ENCODE measurements around the gene DCDC1.

DCDC1 gene

DNA sequence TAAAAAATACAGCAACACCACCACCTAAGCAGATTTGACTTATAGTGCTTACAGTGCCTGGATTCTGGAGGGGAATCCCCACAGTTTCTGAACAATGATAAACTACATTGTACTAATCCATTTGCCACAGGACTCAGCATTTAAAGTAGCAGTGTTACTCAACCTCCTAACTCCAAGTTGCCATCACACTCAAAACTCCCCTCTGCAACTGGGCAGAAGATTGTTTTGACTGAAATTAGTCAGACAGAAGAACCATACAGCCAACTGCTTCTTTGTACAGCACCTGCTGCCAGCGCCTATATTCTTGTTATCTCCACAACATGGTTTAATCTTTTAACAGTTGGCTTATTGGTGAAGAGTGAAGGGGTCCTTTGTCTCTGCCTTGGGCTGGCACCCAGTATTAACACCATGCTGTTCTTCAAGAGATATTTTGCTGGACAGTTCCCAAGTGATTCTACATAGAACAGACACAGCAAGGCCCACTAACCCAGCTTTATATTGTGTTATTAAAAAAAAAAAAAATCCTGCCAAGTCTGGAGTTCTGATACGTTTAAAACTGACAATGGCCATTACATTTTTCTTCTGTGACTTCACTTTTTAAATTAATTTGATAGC lies 273.2 kb downstream of the DCDC1 start:
- no peak overlapping the region for H3K4me3 ChIP-seq (ENCODE audit: low read length)
- DNase-seq (ENCODE audit: low read depth): no peak
- H3K9me3 ChIP-seq (ENCODE audit: control insufficient read depth, low read length): no peaks in the 10 kb centered on the region
- no peak overlapping the region for H3K9ac ChIP-seq (ENCODE audit: low read length)
- no peaks in the 10 kb centered on the region for H3K27me3 ChIP-seq (replicated peaks; ENCODE audit: control insufficient read depth, insufficient read depth, low read length)
- no peaks in the 10 kb centered on the region for H3K36me3 ChIP-seq (ENCODE audit: control insufficient read depth, insufficient read depth, low read length, severe bottlenecking)
- no peaks in the 10 kb centered on the region for H3K4me1 ChIP-seq (ENCODE audit: control insufficient read depth, insufficient read depth, low read length)

DNA sequence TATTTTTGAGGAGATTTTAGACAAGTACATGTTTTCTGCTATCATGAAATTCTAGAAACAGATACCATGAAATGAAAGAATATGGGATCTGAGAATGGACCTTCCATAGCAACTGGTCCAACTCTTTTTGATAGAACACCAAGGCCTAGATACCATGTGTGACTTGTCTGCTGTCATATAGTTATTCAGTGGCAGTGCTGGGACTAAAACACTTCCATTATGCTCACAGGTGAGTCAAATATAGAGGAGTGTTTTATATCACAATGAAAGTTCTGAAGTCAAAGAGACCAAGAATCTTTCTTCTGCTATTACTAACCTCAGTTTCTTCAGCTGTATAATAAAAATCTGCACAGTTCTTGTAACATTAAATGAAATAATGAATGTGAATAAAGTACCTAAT lies 276.9 kb downstream of the DCDC1 start:
- Histone ChIP-seq H3K36me3 (ENCODE audit: control insufficient read depth, insufficient read depth, low read length, severe bottlenecking) (no peaks in the 10 kb centered on the region), H3K9me3 (ENCODE audit: control insufficient read depth, low read length) (peaks cover 16% of the 10 kb centered on the region), H3K27me3 (replicated peaks; ENCODE audit: control insufficient read depth, insufficient read depth, low read length) (no peaks in the 10 kb centered on the region), H3K4me3 (ENCODE audit: low read length) (no peak overlapping the region), H3K9ac (ENCODE audit: low read length) (no peak overlapping the region), H3K4me1 (ENCODE audit: control insufficient read depth, insufficient read depth, low read length) (no peaks in the 10 kb centered on the region)
- DNase-seq (ENCODE audit: low read depth): no peak

DNA sequence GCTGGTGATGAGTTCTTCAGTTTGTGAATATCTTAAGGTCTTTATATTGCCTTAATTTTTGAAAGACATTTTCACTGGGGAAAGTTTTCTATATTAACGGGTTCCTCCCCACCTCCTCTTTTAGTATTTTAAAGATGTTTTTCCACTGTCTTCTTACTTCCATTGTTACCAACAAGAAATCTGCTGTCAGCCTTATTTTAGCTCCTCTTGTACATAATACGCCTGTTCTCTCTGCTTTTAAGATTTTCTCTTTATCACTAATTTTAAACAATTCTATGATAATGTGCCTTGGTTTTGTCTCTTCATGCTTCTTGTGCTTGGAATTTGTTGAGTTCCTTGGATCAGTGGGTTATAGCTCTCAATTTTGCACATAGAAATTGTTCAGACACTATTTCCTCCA lies 280.4 kb downstream of the DCDC1 start:
- DNase-seq (ENCODE audit: low read depth): no peak
- Histone ChIP-seq H3K9ac (ENCODE audit: low read length) (no peak overlapping the region), H3K9me3 (ENCODE audit: control insufficient read depth, low read length) (peaks cover 16% of the 10 kb centered on the region), H3K4me1 (ENCODE audit: control insufficient read depth, insufficient read depth, low read length) (no peaks in the 10 kb centered on the region), H3K4me3 (ENCODE audit: low read length) (no peak overlapping the region), H3K36me3 (ENCODE audit: control insufficient read depth, insufficient read depth, low read length, severe bottlenecking) (no peaks in the 10 kb centered on the region), H3K27me3 (replicated peaks; ENCODE audit: control insufficient read depth, insufficient read depth, low read length) (no peaks in the 10 kb centered on the region)

DNA sequence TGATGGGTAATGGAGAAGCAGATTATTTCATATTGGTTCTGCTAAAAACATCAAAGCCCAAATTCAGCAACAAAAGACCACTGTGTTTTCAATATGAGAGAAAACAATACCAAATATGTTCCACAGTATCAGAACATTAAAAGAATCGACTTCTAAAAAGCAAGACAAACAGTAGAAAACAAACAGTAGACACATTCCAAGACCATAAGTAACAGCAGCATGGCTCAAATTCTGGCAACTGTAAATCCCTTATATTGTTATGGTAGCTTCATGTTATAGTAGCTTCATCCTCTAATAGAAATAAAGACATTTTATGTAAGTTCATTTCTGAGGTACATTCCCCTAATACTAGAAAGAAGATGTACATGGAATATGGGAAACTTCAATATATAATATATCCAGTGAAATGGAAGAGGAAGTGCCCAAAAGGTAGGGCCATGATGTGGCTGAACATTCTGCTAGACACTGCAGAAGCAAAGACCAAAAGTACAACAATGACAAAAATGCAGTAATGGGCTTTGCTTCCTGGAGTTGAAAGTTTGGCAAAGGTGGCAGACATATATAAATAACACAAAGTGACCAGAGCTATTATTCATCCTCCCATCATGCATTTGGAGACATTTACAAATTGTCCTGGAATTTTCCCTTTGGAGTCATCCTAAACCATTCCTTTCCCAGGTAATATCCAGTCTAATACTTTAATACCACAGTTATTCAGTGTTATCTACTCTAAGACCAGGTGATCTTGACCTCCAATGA lies 299.9 kb downstream of the DCDC1 start:
- Histone ChIP-seq H3K4me1 (ENCODE audit: control insufficient read depth, insufficient read depth, low read length) (no peaks in the 10 kb centered on the region), H3K9me3 (ENCODE audit: control insufficient read depth, low read length) (no peaks in the 10 kb centered on the region), H3K27me3 (replicated peaks; ENCODE audit: control insufficient read depth, insufficient read depth, low read length) (no peaks in the 10 kb centered on the region), H3K4me3 (ENCODE audit: low read length) (no peak overlapping the region), H3K9ac (ENCODE audit: low read length) (no peak overlapping the region), H3K36me3 (ENCODE audit: control insufficient read depth, insufficient read depth, low read length, severe bottlenecking) (no peaks in the 10 kb centered on the region)
- no peak for DNase-seq (ENCODE audit: low read depth)

DNA sequence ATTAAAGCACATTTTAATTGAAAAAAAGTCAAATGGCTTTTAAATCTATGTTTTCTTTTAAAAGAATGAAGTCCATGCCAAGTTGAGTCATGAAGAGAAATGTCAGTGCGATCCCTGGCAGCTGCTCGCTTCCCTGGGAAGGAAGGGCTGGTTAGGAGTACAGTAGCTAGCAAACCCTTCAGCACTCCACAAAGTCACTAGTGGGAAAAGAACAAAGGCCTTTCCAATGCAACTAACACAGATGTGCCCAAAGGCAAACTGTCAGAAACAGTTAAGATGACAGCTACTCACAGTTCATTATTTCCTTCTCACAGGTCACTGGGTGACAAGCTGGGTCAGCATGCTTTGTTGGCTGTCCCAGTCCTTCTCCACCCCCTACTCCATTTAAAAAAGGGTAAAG lies 308.7 kb downstream of the DCDC1 start:
- Histone ChIP-seq H3K4me3 (ENCODE audit: low read length) (no peak overlapping the region), H3K4me1 (ENCODE audit: control insufficient read depth, insufficient read depth, low read length) (no peaks in the 10 kb centered on the region), H3K27me3 (replicated peaks; ENCODE audit: control insufficient read depth, insufficient read depth, low read length) (no peaks in the 10 kb centered on the region), H3K9ac (ENCODE audit: low read length) (no peak overlapping the region), H3K9me3 (ENCODE audit: control insufficient read depth, low read length) (no peaks in the 10 kb centered on the region), H3K36me3 (ENCODE audit: control insufficient read depth, insufficient read depth, low read length, severe bottlenecking) (no peaks in the 10 kb centered on the region)
- peak; percentile 3 for DNase-seq (ENCODE audit: low read depth)

DNA sequence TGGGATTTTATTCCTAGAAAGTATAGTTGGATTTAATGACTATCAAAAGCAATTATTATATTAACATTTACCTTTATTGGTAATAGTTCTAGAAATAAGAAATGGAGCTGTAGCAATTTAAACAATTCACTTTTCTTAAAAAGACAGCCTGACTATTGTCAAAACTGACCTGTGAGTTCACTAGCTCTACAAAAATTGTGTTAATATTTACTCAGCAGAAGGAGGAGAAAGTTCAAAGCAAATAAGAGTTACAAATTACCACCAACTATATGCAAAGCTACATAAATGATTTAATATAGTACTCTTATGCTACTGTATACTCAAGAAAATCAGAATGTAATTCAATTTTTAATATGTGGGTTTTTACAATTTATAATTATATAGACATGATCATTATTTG lies 310.0 kb downstream of the DCDC1 start:
- Histone ChIP-seq H3K4me1 (ENCODE audit: control insufficient read depth, insufficient read depth, low read length) (no peaks in the 10 kb centered on the region), H3K36me3 (ENCODE audit: control insufficient read depth, insufficient read depth, low read length, severe bottlenecking) (no peaks in the 10 kb centered on the region), H3K9me3 (ENCODE audit: control insufficient read depth, low read length) (no peaks in the 10 kb centered on the region), H3K27me3 (replicated peaks; ENCODE audit: control insufficient read depth, insufficient read depth, low read length) (no peaks in the 10 kb centered on the region), H3K9ac (ENCODE audit: low read length) (no peak overlapping the region), H3K4me3 (ENCODE audit: low read length) (no peak overlapping the region)
- no peak for DNase-seq (ENCODE audit: low read depth)

DNA sequence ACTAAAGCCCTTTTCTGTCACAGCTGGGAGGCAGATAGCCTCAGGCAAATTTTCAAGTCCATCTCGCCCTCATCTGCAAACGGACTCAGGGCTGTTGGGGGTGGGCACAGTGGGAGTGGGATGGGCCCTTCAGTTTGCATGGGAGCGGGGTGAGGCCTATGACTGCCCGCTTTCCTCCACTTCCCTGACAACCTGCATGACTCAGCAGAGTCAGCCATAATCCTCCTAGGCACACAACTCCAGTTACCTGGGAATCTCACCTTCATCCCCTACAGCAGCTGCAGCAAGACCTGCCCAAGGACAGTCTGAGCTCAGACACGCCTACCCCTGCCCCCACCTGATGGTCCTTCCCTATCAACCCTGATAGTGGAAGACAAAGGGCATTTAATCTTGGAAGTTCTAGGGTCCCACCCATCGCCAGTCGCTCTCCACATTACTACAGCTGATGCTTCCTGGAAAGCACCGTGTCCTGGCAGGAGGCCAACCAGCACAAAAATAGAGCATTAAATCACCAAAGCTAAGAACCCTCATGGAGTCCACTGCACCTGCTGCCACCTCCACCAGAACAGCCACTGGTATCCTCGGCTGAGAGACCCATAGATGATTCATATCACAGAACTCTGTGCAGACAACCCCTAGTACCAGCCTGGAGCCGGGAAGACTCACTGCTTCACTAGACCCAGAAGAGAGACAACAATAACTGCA lies 319.3 kb downstream of the DCDC1 start:
- peaks cover 13% of the 10 kb centered on the region for H3K9me3 ChIP-seq (ENCODE audit: control insufficient read depth, low read length)
- DNase-seq (ENCODE audit: low read depth): no peak
- H3K4me1 ChIP-seq (ENCODE audit: control insufficient read depth, insufficient read depth, low read length): no peaks in the 10 kb centered on the region
- no peak overlapping the region for H3K4me3 ChIP-seq (ENCODE audit: low read length)
- H3K9ac ChIP-seq (ENCODE audit: low read length): no peak overlapping the region
- H3K27me3 ChIP-seq (replicated peaks; ENCODE audit: control insufficient read depth, insufficient read depth, low read length): no peaks in the 10 kb centered on the region
- H3K36me3 ChIP-seq (ENCODE audit: control insufficient read depth, insufficient read depth, low read length, severe bottlenecking): no peaks in the 10 kb centered on the region

DNA sequence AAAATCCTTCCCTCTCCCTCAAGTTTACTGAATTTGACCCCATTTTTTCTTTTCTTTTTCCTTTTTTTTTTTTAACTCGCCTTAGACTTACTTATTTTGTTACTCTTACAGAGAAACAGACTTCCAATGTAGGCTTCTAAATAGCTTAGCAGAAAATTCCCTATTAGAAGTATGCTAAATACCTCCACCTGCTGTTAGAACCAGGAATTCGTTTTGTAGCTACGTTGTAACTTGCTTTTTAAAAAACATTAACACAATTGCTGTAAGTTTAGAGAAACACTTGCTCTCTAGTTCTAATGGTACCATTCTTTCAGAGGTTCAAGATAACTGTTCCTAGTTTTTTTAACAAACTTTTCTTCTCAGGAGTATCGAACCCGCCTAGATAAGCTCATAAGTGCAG lies 324.2 kb downstream of the DCDC1 start:
- Histone ChIP-seq H3K4me3 (ENCODE audit: low read length) (no peak overlapping the region), H3K27me3 (replicated peaks; ENCODE audit: control insufficient read depth, insufficient read depth, low read length) (no peaks in the 10 kb centered on the region), H3K4me1 (ENCODE audit: control insufficient read depth, insufficient read depth, low read length) (no peaks in the 10 kb centered on the region), H3K9ac (ENCODE audit: low read length) (no peak overlapping the region), H3K36me3 (ENCODE audit: control insufficient read depth, insufficient read depth, low read length, severe bottlenecking) (no peaks in the 10 kb centered on the region), H3K9me3 (ENCODE audit: control insufficient read depth, low read length) (no peaks in the 10 kb centered on the region)
- no peak for DNase-seq (ENCODE audit: low read depth)

DNA sequence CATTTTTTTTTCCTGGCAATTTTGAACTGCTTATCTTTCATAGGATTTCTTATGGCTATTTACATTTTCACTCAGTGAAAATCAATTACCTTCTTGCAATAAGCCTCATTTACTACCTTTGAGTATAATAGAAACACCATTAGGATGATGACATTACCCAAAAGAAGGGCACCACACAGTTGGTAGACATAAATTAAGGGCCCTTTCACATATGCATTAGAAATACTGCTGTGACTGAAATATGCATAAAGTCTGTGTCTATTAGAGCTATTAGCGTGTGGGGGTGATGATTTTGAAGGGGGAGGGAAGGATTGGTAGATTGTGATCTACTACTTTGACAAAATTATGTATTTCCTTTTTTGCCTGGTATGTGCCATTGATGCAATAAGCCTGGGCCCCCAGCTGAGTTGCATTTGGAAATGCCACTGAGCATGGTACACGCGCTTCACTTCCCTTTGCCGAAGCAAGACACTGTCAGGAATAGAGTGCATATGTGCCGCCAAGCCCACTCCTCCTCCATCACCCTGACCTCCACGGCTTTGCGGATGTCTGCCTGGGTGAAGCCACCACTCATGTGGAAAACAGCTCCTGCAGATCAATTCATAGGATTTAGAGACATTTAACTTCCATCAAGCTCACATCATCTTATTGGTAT lies 339.3 kb downstream of the DCDC1 start:
- no peak overlapping the region for H3K9ac ChIP-seq (ENCODE audit: low read length)
- no peaks in the 10 kb centered on the region for H3K36me3 ChIP-seq (ENCODE audit: control insufficient read depth, insufficient read depth, low read length, severe bottlenecking)
- H3K4me3 ChIP-seq (ENCODE audit: low read length): no peak overlapping the region
- no peaks in the 10 kb centered on the region for H3K27me3 ChIP-seq (replicated peaks; ENCODE audit: control insufficient read depth, insufficient read depth, low read length)
- no peaks in the 10 kb centered on the region for H3K9me3 ChIP-seq (ENCODE audit: control insufficient read depth, low read length)
- H3K4me1 ChIP-seq (ENCODE audit: control insufficient read depth, insufficient read depth, low read length): no peaks in the 10 kb centered on the region
- no peak for DNase-seq (ENCODE audit: low read depth)

DNA sequence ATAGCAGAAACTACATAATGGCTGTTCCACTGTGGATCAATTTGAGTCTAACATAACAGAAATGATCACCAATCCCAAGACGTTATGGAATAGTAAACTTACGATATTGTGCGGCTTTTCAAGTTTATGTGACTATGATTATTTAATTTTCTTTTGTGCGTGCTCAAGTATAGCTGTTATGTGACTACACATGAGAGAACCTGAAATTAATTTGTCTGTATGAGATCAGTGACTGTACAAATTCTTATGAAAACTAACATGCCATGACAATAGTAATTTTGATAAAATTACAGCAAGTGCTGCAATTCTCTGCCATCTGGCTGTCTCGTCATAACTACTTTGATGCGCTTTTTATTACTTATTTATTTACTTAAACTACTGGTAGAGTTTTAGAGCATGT lies 343.2 kb downstream of the DCDC1 start:
- H3K4me3 ChIP-seq (ENCODE audit: low read length): no peak overlapping the region
- no peak for DNase-seq (ENCODE audit: low read depth)
- H3K36me3 ChIP-seq (ENCODE audit: control insufficient read depth, insufficient read depth, low read length, severe bottlenecking): no peaks in the 10 kb centered on the region
- H3K9ac ChIP-seq (ENCODE audit: low read length): no peak overlapping the region
- H3K4me1 ChIP-seq (ENCODE audit: control insufficient read depth, insufficient read depth, low read length): no peaks in the 10 kb centered on the region
- no peaks in the 10 kb centered on the region for H3K27me3 ChIP-seq (replicated peaks; ENCODE audit: control insufficient read depth, insufficient read depth, low read length)
- no peaks in the 10 kb centered on the region for H3K9me3 ChIP-seq (ENCODE audit: control insufficient read depth, low read length)

DNA sequence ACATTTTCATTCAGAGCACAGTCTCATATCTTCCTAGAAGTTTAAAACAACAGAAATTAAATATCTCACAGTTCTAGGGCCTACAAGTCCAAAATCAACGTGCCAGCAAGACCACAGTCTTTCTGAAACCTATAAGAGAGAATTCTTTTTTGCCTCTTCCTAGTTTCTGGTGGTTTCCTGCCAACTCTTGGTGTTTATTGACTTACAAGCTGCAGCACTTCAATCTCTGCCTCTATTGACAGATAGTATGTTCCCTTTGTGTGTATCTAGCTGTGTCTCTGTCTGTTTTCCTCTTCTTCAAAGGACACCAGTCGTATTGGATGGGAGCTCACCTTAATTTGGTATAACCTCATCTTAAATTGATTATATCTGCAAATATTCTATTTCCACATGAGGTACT lies 347.5 kb downstream of the DCDC1 start:
- no peak for DNase-seq (ENCODE audit: low read depth)
- H3K9me3 ChIP-seq (ENCODE audit: control insufficient read depth, low read length): no peaks in the 10 kb centered on the region
- H3K9ac ChIP-seq (ENCODE audit: low read length): no peak overlapping the region
- H3K27me3 ChIP-seq (replicated peaks; ENCODE audit: control insufficient read depth, insufficient read depth, low read length): no peaks in the 10 kb centered on the region
- H3K4me1 ChIP-seq (ENCODE audit: control insufficient read depth, insufficient read depth, low read length): no peaks in the 10 kb centered on the region
- no peaks in the 10 kb centered on the region for H3K36me3 ChIP-seq (ENCODE audit: control insufficient read depth, insufficient read depth, low read length, severe bottlenecking)
- H3K4me3 ChIP-seq (ENCODE audit: low read length): no peak overlapping the region
